ENCODE results near the gene UGT1A6. TPM values are rescaled to one million over a fixed set of nuclear protein-coding genes. Genes with fewer than 3 reads are reported as not detected.

Gene UGT1A6
- total and polyA plus RNA-seq, 2 of the 4 experiments (the other 2 are of a cell fraction), result not detected

GRCh38 chr2:233764264-233764663, 71.6 kb downstream of the UGT1A6 start:
- peaks cover 14% of the 10 kb centered on the region for H3K4me1 ChIP-seq (ENCODE audit: control insufficient read depth, insufficient read depth, low read length)
- H3K14ac ChIP-seq (replicated peaks; ENCODE audit: low read depth, low read length), result peak overlapping the region; percentile 86
- peak overlapping the region; percentile 95; the same call in 1 of the 2 replicates for H4K5ac ChIP-seq (ENCODE audit: low read depth, low read length)
- TF ChIP-seq MAFK (IDR thresholded peaks at IDR 0.05; ENCODE audit: low read depth, low read length) (0 out of 2 replicates have a peak, but pooled peaks have one; percentile 27), NFE2L2 (IDR thresholded peaks at IDR 0.05; ENCODE audit: low read depth, low read length) (no peak), FOS (IDR thresholded peaks at IDR 0.05; ENCODE audit: low read depth, low read length) (no peak), RCOR1 (IDR thresholded peaks at IDR 0.05; ENCODE audit: insufficient replicate concordance, low read length) (peak; percentile 10), BHLHE40 (IDR thresholded peaks at IDR 0.05; ENCODE audit: low read depth, low read length) (0 out of 2 replicates have a peak, but pooled peaks have one; percentile 7), POLR2A (IDR thresholded peaks at IDR 0.05; ENCODE audit: low read depth, low read length) (no peak), MAZ (IDR thresholded peaks at IDR 0.05; ENCODE audit: borderline replicate concordance, low read depth, low read length) (0 out of 2 replicates have a peak, but pooled peaks have one; percentile 13), SMC3 (IDR thresholded peaks at IDR 0.05; ENCODE audit: low read depth, low read length) (no peak)
- TF ChIP-seq, protein P1, sequence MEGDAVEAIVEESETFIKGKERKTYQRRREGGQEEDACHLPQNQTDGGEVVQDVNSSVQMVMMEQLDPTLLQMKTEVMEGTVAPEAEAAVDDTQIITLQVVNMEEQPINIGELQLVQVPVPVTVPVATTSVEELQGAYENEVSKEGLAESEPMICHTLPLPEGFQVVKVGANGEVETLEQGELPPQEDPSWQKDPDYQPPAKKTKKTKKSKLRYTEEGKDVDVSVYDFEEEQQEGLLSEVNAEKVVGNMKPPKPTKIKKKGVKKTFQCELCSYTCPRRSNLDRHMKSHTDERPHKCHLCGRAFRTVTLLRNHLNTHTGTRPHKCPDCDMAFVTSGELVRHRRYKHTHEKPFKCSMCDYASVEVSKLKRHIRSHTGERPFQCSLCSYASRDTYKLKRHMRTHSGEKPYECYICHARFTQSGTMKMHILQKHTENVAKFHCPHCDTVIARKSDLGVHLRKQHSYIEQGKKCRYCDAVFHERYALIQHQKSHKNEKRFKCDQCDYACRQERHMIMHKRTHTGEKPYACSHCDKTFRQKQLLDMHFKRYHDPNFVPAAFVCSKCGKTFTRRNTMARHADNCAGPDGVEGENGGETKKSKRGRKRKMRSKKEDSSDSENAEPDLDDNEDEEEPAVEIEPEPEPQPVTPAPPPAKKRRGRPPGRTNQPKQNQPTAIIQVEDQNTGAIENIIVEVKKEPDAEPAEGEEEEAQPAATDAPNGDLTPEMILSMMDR (conservative IDR thresholded peaks at IDR 0.05; ENCODE audit: low read depth, low read length), result no peak
- TF ChIP-seq, protein P2, sequence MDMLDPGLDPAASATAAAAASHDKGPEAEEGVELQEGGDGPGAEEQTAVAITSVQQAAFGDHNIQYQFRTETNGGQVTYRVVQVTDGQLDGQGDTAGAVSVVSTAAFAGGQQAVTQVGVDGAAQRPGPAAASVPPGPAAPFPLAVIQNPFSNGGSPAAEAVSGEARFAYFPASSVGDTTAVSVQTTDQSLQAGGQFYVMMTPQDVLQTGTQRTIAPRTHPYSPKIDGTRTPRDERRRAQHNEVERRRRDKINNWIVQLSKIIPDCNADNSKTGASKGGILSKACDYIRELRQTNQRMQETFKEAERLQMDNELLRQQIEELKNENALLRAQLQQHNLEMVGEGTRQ (IDR thresholded peaks at IDR 0.05; ENCODE audit: low read depth, low read length), result no peak
- H2BK120ac ChIP-seq (ENCODE audit: low read depth, low read length), result peak overlapping the region; percentile 97
- H3K4me3 ChIP-seq (ENCODE audit: insufficient read depth, low read depth, low read length), result no peak overlapping the region
- POLR2A ChIA-PET (ENCODE audit: unreplicated experiment), result no interaction called here
- peak overlapping the region; percentile 83 for H2AK5ac ChIP-seq (ENCODE audit: low read depth, low read length)
- H3K56ac ChIP-seq (ENCODE audit: extremely low read depth, insufficient read depth, low read length), result peak overlapping the region; percentile 76
- CTCF ChIA-PET, result no interaction called here
- intact Hi-C loops (cut with micrococcal nuclease), result no loop called here
- no peaks in the 10 kb centered on the region for H3K79me1 ChIP-seq (ENCODE audit: low read depth in 1 of 2, low read length in 2 of 2)
- H2BK5ac ChIP-seq (ENCODE audit: low read depth, low read length, poor library complexity, severe bottlenecking), result peak overlapping the region; percentile 90
- peak overlapping the region; percentile 46 for H2AK9ac ChIP-seq (replicated peaks; ENCODE audit: low read depth, low read length, poor library complexity)
- peak overlapping the region; percentile 93; the same call in 2 of the 3 replicates for H2BK15ac ChIP-seq (ENCODE audit: low read depth, low read length)
- peak overlapping the region; percentile 82 to 92; a peak in 3 of 4 replicates for H4K8ac ChIP-seq (ENCODE audit: low read depth in 2 of 2, low read length in 2 of 2)
- peak overlapping the region; percentile 91 for H4K91ac ChIP-seq (ENCODE audit: insufficient read depth, low read depth, low read length)
- ATAC-seq (ENCODE audit: low read depth), result peak; percentile 83
- WGBS, 2 experiments (ENCODE audit: extremely low coverage in 2 of 2, insufficient read length in 1 of 2), result no CpG with 5 or more reads among the region's 7 CpGs
- peak overlapping the region; percentile 70 for H3K4me2 ChIP-seq (ENCODE audit: low read depth, low read length)
- no peaks in the 10 kb centered on the region for H3K27me3 ChIP-seq (ENCODE audit: control insufficient read depth, insufficient read depth, low read length)
- peak overlapping the region; percentile 95 for H3K23ac ChIP-seq (ENCODE audit: low read depth, low read length)
- peak overlapping the region; percentile 76 for H3K27ac ChIP-seq (ENCODE audit: insufficient read depth, low read length)
- H4K20me1 ChIP-seq (ENCODE audit: insufficient read depth, low read length), result no peaks in the 10 kb centered on the region
- H3K9ac ChIP-seq (ENCODE audit: low read depth, low read length), result 0 out of 2 replicates have a peak overlapping the region, but pooled peaks have one; percentile 20
- DNase-seq, result peak; percentile 85
- dilution Hi-C loops (cut with HindIII; ENCODE audit: low sequenced_read_pairs, unreplicated experiment), result no loop called here
- H3K36me3 ChIP-seq (ENCODE audit: control insufficient read depth, insufficient read depth, low read length), result no peaks in the 10 kb centered on the region
- in situ Hi-C loops (cut with MboI; ENCODE audit: low sequenced_read_pairs), result no loop called here
- no TSS peak for BruUV-seq (replicated peaks)
- peak overlapping the region; percentile 74 for H2AFZ ChIP-seq (replicated peaks; ENCODE audit: low read length, poor library complexity)
- H3K9me1 ChIP-seq (ENCODE audit: insufficient read depth, low read length), result 0 out of 2 replicates have a peak, but pooled peaks cover 5% of the 10 kb centered on the region
- H2BK20ac ChIP-seq (ENCODE audit: low read depth, low read length), result peak overlapping the region; percentile 98
- H3K9me3 ChIP-seq (ENCODE audit: control insufficient read depth, insufficient read depth, low read length), result no peaks in the 10 kb centered on the region
- peak overlapping the region; percentile 97 for H3K4ac ChIP-seq (ENCODE audit: low read depth, low read length)
- H3K18ac ChIP-seq (ENCODE audit: low read depth, low read length), result peak overlapping the region; percentile 93; the same call in 1 of the 2 replicates

Data from IMR-90 (cell line).